Stomach (tissue), 9 donors: ENCODE measurements around the gene RASSF10. TPM values are rescaled to one million over a fixed set of nuclear protein-coding genes. Genes with fewer than 3 reads are reported as not detected.

Experiments
- DNase-seq, 2 donors: peaks; one replicate each; pipeline versions ENCODE4 v3.0.0 to v3.0.0-alpha.2; 2013 to 2019
- H3K27ac ChIP-seq, 5 donors: fragments of 200-600 bp in 4 of 5; sonication (generic) in 4 of 5; one replicate each; pipeline ENCODE4 v1.5.1; 2013 to 2019; ENCODE audit warnings: mild to moderate bottlenecking in 1 of 5, moderate library complexity in 1 of 5
- H3K27me3 ChIP-seq, 3 donors: fragments of 200-600 bp; sonication (generic); one replicate each; pipeline ENCODE4 v1.5.1; 2017 to 2019; ENCODE audit warnings: mixed run types in 1 of 3
- H3K36me3 ChIP-seq, 4 donors: fragments of 200-600 bp; sonication (generic); 1 replicate in 3 of 4; 2 replicates in 1 of 4; pipeline ENCODE4 v1.5.1; 2016 to 2019
- H3K4me1 ChIP-seq, 4 donors: fragments of 200-600 bp; sonication (generic); one replicate each; pipeline ENCODE4 v1.5.1; 2016 to 2019
- H3K4me3 ChIP-seq, 4 donors: fragments of 200-600 bp; sonication (generic) in 3 of 4; one replicate each; pipeline ENCODE4 v1.5.1; 2016 to 2019; ENCODE audit warnings: mild to moderate bottlenecking in 1 of 4
- H3K9me3 ChIP-seq, 4 donors: fragments of 200-600 bp; sonication (generic); one replicate each; pipeline ENCODE4 v1.5.1; 2016 to 2019
- EP300 ChIP-seq: sonication (generic); formaldehyde crosslinking; IDR thresholded peaks from one replicate; pipeline ENCODE4 v1.6.1; 2017; ENCODE audit warnings: antibody characterized with exemption
- POLR2A ChIP-seq, 4 donors: fragments of 450-650 bp; IDR thresholded peaks; one replicate each; pipeline ENCODE4 v1.6.1; 2016; ENCODE audit warnings: antibody characterized with exemption in 4 of 4, control low read depth in 2 of 4, mild to moderate bottlenecking in 1 of 4, moderate library complexity in 1 of 4
- POLR2AphosphoS5 ChIP-seq, 3 donors: sonication (generic); formaldehyde crosslinking; IDR thresholded peaks; one replicate each; pipeline ENCODE4 v1.6.1; 2016; ENCODE audit warnings: antibody characterized with exemption in 3 of 3
- WGBS, 5 donors: extraction: QIAGEN DNeasy Blood & Tissue Kit in 3 of 5; methylation state at CpG; one replicate each; pipeline versions ENCODE4 v1.1.5 to v1.1.7; 2013 to 2018; 5-methylcytosine and 5-hydroxymethylcytosine counted together
- intact Hi-C: fragments of 100-400 bp; cut with DNase I; formaldehyde crosslinking; loops from one replicate; pipeline ENCODE4 v1.15.1; 2023; ENCODE audit warnings: low total_unique reads
- polyA plus RNA-seq, 3 donors: library from polyadenylated mRNA; stranded (reverse); fragments of 200-250 nt; gene quantifications; one replicate each; pipeline ENCODE4 v1.2.3, GENCODE V29; 2013
- total RNA-seq, 5 donors: library from RNA; depleted of rRNA; stranded (reverse); fragments of >200 nt; gene quantifications; one replicate each; pipeline versions ENCODE4 v1.1.0 to v1.2.3, GENCODE V29; 2014 to 2016
- TF ChIP-seq, protein P1 (sequence below), 7 experiments: fragments of 450-650 bp in 4 of 7; fragments of 200-600 bp in 3 of 7; sonication (generic) in 3 of 7; IDR thresholded peaks; one replicate each; pipeline ENCODE4 v1.5.1; 2016 to 2019; ENCODE audit warnings: antibody characterized with exemption in 7 of 7, control low read depth in 2 of 7, mild to moderate bottlenecking in 1 of 7
- donor health status: healthy with polysubstance abuse.
- donor health status: Bipolar disorder and iron deficiency.
- donor health status: healthy.

The RASSF10 gene
- total and polyA plus RNA-seq, 8 donors: 0.58 to 7.0 (median 2.5) TPM

DNA sequence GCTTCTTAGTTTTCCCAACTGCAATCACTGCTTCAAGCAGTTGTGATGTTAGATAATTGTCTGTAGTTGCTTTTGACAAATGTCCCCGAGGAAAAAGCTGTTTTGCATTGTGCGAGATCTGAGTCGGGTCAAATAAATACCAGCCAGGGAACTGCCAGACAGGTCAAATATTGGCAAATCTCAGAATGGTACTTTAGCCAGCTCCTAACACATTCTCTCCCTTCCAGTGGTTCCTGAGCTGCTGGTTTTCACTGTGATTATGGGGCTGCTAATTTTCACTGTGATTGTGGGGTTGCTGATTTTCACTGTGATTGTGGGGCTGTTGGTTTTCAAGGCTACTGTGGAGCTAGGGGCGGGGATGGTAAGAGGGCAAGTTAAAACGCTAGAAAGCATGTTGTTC is 14.3 kb downstream of the RASSF10 start:
- TF ChIP-seq, protein P1, sequence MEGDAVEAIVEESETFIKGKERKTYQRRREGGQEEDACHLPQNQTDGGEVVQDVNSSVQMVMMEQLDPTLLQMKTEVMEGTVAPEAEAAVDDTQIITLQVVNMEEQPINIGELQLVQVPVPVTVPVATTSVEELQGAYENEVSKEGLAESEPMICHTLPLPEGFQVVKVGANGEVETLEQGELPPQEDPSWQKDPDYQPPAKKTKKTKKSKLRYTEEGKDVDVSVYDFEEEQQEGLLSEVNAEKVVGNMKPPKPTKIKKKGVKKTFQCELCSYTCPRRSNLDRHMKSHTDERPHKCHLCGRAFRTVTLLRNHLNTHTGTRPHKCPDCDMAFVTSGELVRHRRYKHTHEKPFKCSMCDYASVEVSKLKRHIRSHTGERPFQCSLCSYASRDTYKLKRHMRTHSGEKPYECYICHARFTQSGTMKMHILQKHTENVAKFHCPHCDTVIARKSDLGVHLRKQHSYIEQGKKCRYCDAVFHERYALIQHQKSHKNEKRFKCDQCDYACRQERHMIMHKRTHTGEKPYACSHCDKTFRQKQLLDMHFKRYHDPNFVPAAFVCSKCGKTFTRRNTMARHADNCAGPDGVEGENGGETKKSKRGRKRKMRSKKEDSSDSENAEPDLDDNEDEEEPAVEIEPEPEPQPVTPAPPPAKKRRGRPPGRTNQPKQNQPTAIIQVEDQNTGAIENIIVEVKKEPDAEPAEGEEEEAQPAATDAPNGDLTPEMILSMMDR (IDR thresholded peaks at IDR 0.05): no peak
- TF ChIP-seq POLR2A (IDR thresholded peaks at IDR 0.05) (no peak), POLR2AphosphoS5 (IDR thresholded peaks at IDR 0.05) (no peak), EP300 (no peak)
- intact Hi-C loops: no loop called here
- H3K4me3 ChIP-seq: no peak overlapping the region
- no peaks in the 10 kb centered on the region for H3K36me3 ChIP-seq
- 37 to 59% (median 50%) methylated on average over 5 of the region's 5 CpGs for WGBS, 5 donors
- H3K4me1 ChIP-seq: peaks cover 0 to 6% (median 2%) of the 10 kb centered on the region in 4 donors
- no peaks in the 10 kb centered on the region for H3K9me3 ChIP-seq
- DNase-seq: no peak
- peaks cover 0 to 8% (median 0%) of the 10 kb centered on the region in 3 donors for H3K27me3 ChIP-seq
- no peak overlapping the region for H3K27ac ChIP-seq

DNA sequence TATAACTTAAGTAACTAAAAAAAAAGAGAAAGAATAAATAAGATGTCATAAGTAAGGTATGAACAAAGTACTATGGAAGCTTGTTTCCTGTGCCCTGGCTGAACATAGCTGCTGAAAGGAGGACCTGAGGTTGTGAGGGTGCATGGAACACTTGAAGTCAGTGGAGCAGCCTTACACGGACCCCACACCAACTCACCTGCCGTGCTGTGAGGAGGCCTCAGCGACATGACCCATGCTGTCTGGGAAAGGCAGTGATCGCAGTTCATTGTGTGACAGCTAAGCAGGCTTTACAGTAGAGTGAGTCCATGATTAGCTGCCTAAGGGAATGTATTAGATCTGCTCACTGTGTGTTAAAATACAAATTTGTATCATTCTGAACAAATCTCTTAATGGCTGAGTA is 17.6 kb downstream of the RASSF10 start:
- intact Hi-C loops: no loop called here
- Histone ChIP-seq H3K27me3 (peaks cover 0 to 11% (median 0%) of the 10 kb centered on the region in 3 donors), H3K27ac (no peak overlapping the region), H3K4me1 (peaks cover 0 to 23% (median 15%) of the 10 kb centered on the region in 4 donors), H3K4me3 (no peak overlapping the region), H3K9me3 (no peaks in the 10 kb centered on the region), H3K36me3 (no peaks in the 10 kb centered on the region)
- no peak for DNase-seq
- 87 to 94% (median 88%) methylated on average over 4 of the region's 4 CpGs for WGBS, 5 donors
- TF ChIP-seq POLR2AphosphoS5 (IDR thresholded peaks at IDR 0.05) (no peak), POLR2A (IDR thresholded peaks at IDR 0.05) (no peak), EP300 (no peak)
- TF ChIP-seq, protein P1 (IDR thresholded peaks at IDR 0.05): no peak

DNA sequence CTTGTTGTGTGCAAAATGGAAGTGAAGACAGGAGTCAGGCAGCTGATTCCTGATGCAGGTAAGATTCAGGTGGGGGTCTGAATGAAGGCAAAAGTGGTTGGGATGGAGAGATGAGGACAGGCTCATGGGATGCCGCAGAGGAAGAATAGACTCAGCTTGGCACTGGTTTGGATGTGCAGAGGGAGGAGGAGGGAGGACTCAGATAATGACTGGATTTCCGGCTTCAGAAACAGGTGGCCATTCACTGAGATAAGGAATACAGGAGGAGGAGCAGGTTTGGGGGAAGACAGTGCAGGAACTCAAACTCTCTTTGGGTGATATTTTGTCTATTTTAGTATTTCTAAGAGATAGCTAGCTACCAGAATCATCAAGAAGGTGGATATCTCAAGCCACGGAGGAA is 19.2 kb downstream of the RASSF10 start:
- H3K9me3 ChIP-seq: no peaks in the 10 kb centered on the region
- peaks cover 0 to 22% (median 15%) of the 10 kb centered on the region in 4 donors for H3K4me1 ChIP-seq
- peaks cover 0 to 11% (median 0%) of the 10 kb centered on the region in 3 donors for H3K27me3 ChIP-seq
- DNase-seq: no peak
- TF ChIP-seq POLR2AphosphoS5 (IDR thresholded peaks at IDR 0.05): no peak
- TF ChIP-seq, protein P1 (IDR thresholded peaks at IDR 0.05): no peak
- no peak for TF ChIP-seq POLR2A (IDR thresholded peaks at IDR 0.05)
- TF ChIP-seq EP300: no peak
- intact Hi-C loops: no loop called here
- no peaks in the 10 kb centered on the region for H3K36me3 ChIP-seq
- WGBS, 5 donors: 70 to 76% (median 70%) methylated on average over 3 of the region's 3 CpGs
- no peak overlapping the region for H3K4me3 ChIP-seq
- H3K27ac ChIP-seq: no peak overlapping the region

DNA sequence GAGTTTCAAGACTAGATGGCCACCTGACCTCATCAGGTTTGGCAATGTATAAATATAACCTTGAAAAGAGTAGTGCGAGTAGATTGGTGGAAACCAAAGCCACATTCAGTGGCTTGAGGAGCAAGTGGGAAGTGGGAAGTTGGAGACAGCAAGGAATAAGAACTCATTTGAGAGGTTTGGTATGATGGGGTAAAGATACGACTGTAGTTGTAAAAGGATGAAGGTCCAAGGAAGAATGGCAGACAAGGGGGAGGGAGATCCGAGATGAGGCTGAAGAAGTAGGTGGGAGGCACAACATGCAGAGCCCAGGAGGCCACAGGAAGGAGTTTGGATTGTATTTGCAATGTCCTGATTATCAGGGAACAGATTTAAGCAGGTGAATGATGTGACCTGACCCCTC is 20.8 kb downstream of the RASSF10 start:
- no peak overlapping the region for H3K27ac ChIP-seq
- no peak for DNase-seq
- 78 to 88% (median 82%) methylated on average over 3 of the region's 3 CpGs for whole genome bisulfite sequencing, 5 donors
- H3K4me1 ChIP-seq: peaks cover 0 to 17% (median 12%) of the 10 kb centered on the region in 4 donors
- intact Hi-C loops: no loop called here
- TF ChIP-seq, protein P1 (IDR thresholded peaks at IDR 0.05): no peak
- TF ChIP-seq POLR2AphosphoS5 (IDR thresholded peaks at IDR 0.05) (no peak), EP300 (no peak), POLR2A (IDR thresholded peaks at IDR 0.05) (no peak)
- H3K36me3 ChIP-seq: no peaks in the 10 kb centered on the region
- H3K4me3 ChIP-seq: no peak overlapping the region
- peaks cover 0 to 11% (median 0%) of the 10 kb centered on the region in 3 donors for H3K27me3 ChIP-seq
- no peaks in the 10 kb centered on the region for H3K9me3 ChIP-seq
